Mesenchymal stem cell (in vitro differentiated cells and primary cell): ENCODE data around the gene HMBS.
"Not testable (repeated sequence)": the region's sequence is repeated elsewhere in the genome, so short reads cannot be mapped to it uniquely, and the experiment has no call there.

ENCODE experiments used
- DNase-seq: peaks from one replicate; pipeline ENCODE4 v3.0.0-alpha.2; 2013
- H2AFZ ChIP-seq: one replicate; pipeline ENCODE4 v1.6.1; 2013; ENCODE audit warnings: low read depth, mild to moderate bottlenecking, control low read depth, inconsistent platforms, low read length, moderate library complexity
- H2AK5ac ChIP-seq: 2 replicates; pipeline ENCODE4 v1.6.1; 2013; ENCODE audit warnings: low read length, moderate library complexity, mild to moderate bottlenecking, inconsistent platforms; ENCODE audit not compliant: severe bottlenecking
- H2BK120ac ChIP-seq: one replicate; pipeline ENCODE4 v1.6.1; 2013; ENCODE audit warnings: low read depth, mild to moderate bottlenecking, inconsistent platforms, low read length, moderate library complexity
- H2BK12ac ChIP-seq, 2 experiments: one replicate each; pipeline ENCODE4 v1.6.1; 2013; ENCODE audit warnings: inconsistent platforms in 2 of 2, low read length in 2 of 2, mild to moderate bottlenecking in 2 of 2, moderate library complexity in 2 of 2, control low read depth in 1 of 2
- H2BK15ac ChIP-seq: one replicate; pipeline ENCODE4 v1.6.1; 2013; ENCODE audit warnings: mild to moderate bottlenecking, low read depth, inconsistent platforms; ENCODE audit not compliant: poor library complexity, severe bottlenecking
- H2BK5ac ChIP-seq: 2 replicates; pipeline ENCODE4 v1.6.1; 2013; ENCODE audit warnings: low read depth, mild to moderate bottlenecking, low read length, control low read depth, inconsistent platforms; ENCODE audit not compliant: poor library complexity, severe bottlenecking
- H3K14ac ChIP-seq, 2 experiments: one replicate each; pipeline ENCODE4 v1.6.1; 2013; ENCODE audit warnings: inconsistent platforms in 2 of 2, low read length in 2 of 2, control low read depth in 1 of 2, mild to moderate bottlenecking in 1 of 2, moderate library complexity in 1 of 2
- H3K18ac ChIP-seq, 2 experiments: one replicate each; pipeline ENCODE4 v1.6.1; 2013; ENCODE audit warnings: inconsistent platforms in 2 of 2, low read length in 2 of 2, control low read depth in 1 of 2, low read depth in 1 of 2, mild to moderate bottlenecking in 1 of 2
- H3K23ac ChIP-seq, 2 experiments: one replicate each; pipeline ENCODE4 v1.6.1; 2013; ENCODE audit warnings: inconsistent platforms in 2 of 2, low read length in 2 of 2, mild to moderate bottlenecking in 2 of 2, moderate library complexity in 2 of 2, control low read depth in 1 of 2
- H3K27ac ChIP-seq: 2 replicates; pipeline ENCODE4 v1.5.1; 2013; ENCODE audit warnings: mild to moderate bottlenecking, moderate library complexity, low read length, control low read depth, inconsistent platforms; ENCODE audit not compliant: poor library complexity, severe bottlenecking
- H3K27me3 ChIP-seq, 2 experiments: 2 replicates each; pipeline versions ENCODE4 v1.6.1 to v1.7.0; 2013; ENCODE audit warnings: low read length in 2 of 2, mild to moderate bottlenecking in 2 of 2, moderate library complexity in 2 of 2, control low read depth in 1 of 2, inconsistent platforms in 1 of 2; ENCODE audit not compliant: control insufficient read depth in 1 of 2, insufficient read depth in 1 of 2
- H3K36me3 ChIP-seq, 2 experiments: 2 replicates each; pipeline versions ENCODE4 v1.6.1 to v1.7.0; 2013; ENCODE audit warnings: low read length in 2 of 2, control low read depth in 1 of 2, inconsistent platforms in 1 of 2, low read depth in 1 of 2, mild to moderate bottlenecking in 1 of 2; ENCODE audit not compliant: insufficient read depth in 2 of 2, control insufficient read depth in 1 of 2
- H3K4ac ChIP-seq, 2 experiments: one replicate each; pipeline ENCODE4 v1.6.1; 2013; ENCODE audit warnings: inconsistent platforms in 2 of 2, low read length in 2 of 2, mild to moderate bottlenecking in 2 of 2, moderate library complexity in 2 of 2, control low read depth in 1 of 2, low read depth in 1 of 2
- H3K4me1 ChIP-seq: 2 replicates; pipeline ENCODE4 v1.6.1; 2013; ENCODE audit warnings: low read depth, low read length, control low read depth; ENCODE audit not compliant: control insufficient read depth, insufficient read depth
- H3K4me2 ChIP-seq: 2 replicates; pipeline ENCODE4 v1.6.1; 2013; ENCODE audit warnings: low read length, mild to moderate bottlenecking, inconsistent platforms; ENCODE audit not compliant: poor library complexity, severe bottlenecking
- H3K4me3 ChIP-seq, 2 experiments: 2 replicates each; pipeline versions ENCODE4 v1.5.1 to v1.7.0; 2013; ENCODE audit warnings: low read length in 2 of 2, mild to moderate bottlenecking in 2 of 2, control low read depth in 1 of 2, low read depth in 1 of 2; ENCODE audit not compliant: insufficient read depth in 1 of 2
- H3K79me1 ChIP-seq: replicated peaks from 2 replicates; pipeline ENCODE4 v1.6.1; 2013; ENCODE audit warnings: mild to moderate bottlenecking, control low read depth, low read length, inconsistent platforms; ENCODE audit not compliant: poor library complexity, severe bottlenecking
- H3K9ac ChIP-seq: 2 replicates; pipeline ENCODE4 v1.7.0; 2013; ENCODE audit warnings: mild to moderate bottlenecking, low read length, moderate library complexity
- H3K9me3 ChIP-seq: 2 replicates; pipeline ENCODE4 v1.7.0; 2013; ENCODE audit warnings: mild to moderate bottlenecking, low read length; ENCODE audit not compliant: control insufficient read depth
- H4K8ac ChIP-seq: one replicate; pipeline ENCODE4 v1.6.1; 2013; ENCODE audit warnings: inconsistent platforms, mild to moderate bottlenecking, low read length, moderate library complexity
- H4K91ac ChIP-seq: one replicate; pipeline ENCODE4 v1.6.1; 2013; ENCODE audit warnings: mild to moderate bottlenecking, low read length, inconsistent platforms
- WGBS: methylation state at CpG from one replicate; pipeline ENCODE4 v1.1.7; 2013; ENCODE audit warnings: mixed read lengths; 5-methylcytosine and 5-hydroxymethylcytosine counted together

Gene HMBS

GRCh38 chr11:119139276-119139675 lies 54.6 kb downstream of the HMBS start:
- not testable (repeated sequence) for H4K8ac ChIP-seq, H3K27me3 ChIP-seq, H3K4me1 ChIP-seq, H3K79me1 ChIP-seq, H2AFZ ChIP-seq, H2BK15ac ChIP-seq, H2BK120ac ChIP-seq, H3K14ac ChIP-seq, H3K27ac ChIP-seq, H3K4me2 ChIP-seq, H3K18ac ChIP-seq, H3K9ac ChIP-seq, H3K9me3 ChIP-seq, H3K4ac ChIP-seq, H4K91ac ChIP-seq, H2BK12ac ChIP-seq, H2AK5ac ChIP-seq, DNase-seq, H2BK5ac ChIP-seq, H3K4me3 ChIP-seq, H3K23ac ChIP-seq
- 93% methylated on average over 7 of the region's 10 CpGs for WGBS
- H3K36me3 ChIP-seq, result peaks cover 8 to 11% of the 10 kb centered on the region in 2 experiments
